ENCODE data around the gene ANKEF1.

Gene ANKEF1

DNA sequence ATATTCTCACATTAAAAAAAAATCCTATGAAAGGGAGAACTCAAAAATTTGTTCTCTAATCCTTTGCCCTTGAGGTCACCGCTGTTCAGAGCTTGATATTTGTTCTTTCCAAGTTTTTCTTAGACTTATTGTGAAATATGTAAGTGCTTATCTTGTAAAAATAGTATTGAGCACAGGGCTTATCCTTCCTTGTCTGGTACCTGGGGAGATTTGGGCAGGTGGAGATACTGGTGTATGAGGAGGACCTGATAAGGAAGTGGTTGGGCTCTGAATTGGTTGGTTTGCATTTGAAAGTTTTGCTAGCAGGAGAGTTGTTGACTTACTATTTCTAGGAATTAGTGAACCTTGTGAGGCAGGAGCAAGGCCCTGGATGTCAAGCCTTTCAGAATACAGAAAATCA lies 28.9 kb upstream of the ANKEF1 start:
- Histone ChIP-seq H3K27ac (ENCODE audit: low read depth, low read length) (no peak overlapping the region), H3K9me2 (replicated peaks; ENCODE audit: control insufficient read depth, low read length) (no peaks in the 10 kb centered on the region), H4K20me1 (ENCODE audit: control insufficient read depth, insufficient read depth, low read depth, low read length) (no peaks in the 10 kb centered on the region), H3F3A (ENCODE audit: control insufficient read depth, insufficient read depth) (no peaks in the 10 kb centered on the region), H3K4me1 (ENCODE audit: control insufficient read depth, low read length) (peaks cover 17% of the 10 kb centered on the region), H3K36me3 (ENCODE audit: control insufficient read depth, low read length) (no peaks in the 10 kb centered on the region), H3K4me2 (ENCODE audit: low read length) (no peak overlapping the region), H3K4me3 (ENCODE audit: low read length) (no peak overlapping the region), H3K79me2 (ENCODE audit: control insufficient read depth, low read length) (no peaks in the 10 kb centered on the region), H3K27me3 (ENCODE audit: control insufficient read depth, low read length) (no peaks in the 10 kb centered on the region), H3K9me3 (ENCODE audit: control insufficient read depth, insufficient read depth, low read length) (no peaks in the 10 kb centered on the region)
- TF ChIP-seq EZH2phosphoT487 (IDR thresholded peaks at IDR 0.05; ENCODE audit: borderline replicate concordance, low read length): no peak
- TF ChIP-seq, protein P1, sequence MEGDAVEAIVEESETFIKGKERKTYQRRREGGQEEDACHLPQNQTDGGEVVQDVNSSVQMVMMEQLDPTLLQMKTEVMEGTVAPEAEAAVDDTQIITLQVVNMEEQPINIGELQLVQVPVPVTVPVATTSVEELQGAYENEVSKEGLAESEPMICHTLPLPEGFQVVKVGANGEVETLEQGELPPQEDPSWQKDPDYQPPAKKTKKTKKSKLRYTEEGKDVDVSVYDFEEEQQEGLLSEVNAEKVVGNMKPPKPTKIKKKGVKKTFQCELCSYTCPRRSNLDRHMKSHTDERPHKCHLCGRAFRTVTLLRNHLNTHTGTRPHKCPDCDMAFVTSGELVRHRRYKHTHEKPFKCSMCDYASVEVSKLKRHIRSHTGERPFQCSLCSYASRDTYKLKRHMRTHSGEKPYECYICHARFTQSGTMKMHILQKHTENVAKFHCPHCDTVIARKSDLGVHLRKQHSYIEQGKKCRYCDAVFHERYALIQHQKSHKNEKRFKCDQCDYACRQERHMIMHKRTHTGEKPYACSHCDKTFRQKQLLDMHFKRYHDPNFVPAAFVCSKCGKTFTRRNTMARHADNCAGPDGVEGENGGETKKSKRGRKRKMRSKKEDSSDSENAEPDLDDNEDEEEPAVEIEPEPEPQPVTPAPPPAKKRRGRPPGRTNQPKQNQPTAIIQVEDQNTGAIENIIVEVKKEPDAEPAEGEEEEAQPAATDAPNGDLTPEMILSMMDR (IDR thresholded peaks at IDR 0.05; ENCODE audit: low read depth, low read length, poor library complexity, severe bottlenecking): no peak

DNA sequence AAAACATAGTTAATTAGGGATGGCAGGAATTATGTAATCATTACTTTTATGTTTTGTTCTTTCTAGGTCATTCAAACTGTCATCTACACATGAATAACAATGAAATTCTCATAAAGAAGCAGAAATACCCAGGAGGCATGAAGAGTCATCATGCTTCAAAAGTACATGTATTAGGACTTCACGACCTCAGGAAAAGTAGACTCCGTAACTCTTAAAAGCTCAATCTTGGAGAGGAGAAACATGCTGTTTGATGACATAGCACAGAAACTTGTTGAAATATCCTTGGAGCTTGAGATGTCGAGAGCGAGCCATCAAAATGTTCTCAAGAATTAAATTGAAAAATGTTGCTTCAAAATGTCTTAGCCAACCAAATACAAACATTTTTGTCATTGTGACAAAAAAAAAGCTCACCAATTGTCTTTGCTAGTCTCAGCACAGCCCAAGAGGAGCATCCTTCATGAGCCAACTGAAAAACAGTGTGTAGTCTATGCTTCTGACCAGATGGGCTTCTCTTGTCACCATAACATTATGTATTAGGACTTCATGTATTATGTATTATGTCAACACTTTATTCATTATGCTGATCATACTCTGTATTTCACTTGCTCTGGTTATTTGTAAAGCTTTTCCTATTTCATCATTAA lies 28.2 kb upstream of the ANKEF1 start:
- TF ChIP-seq EZH2phosphoT487 (IDR thresholded peaks at IDR 0.05; ENCODE audit: borderline replicate concordance, low read length): no peak
- TF ChIP-seq, protein P1 (IDR thresholded peaks at IDR 0.05; ENCODE audit: low read depth, low read length, poor library complexity, severe bottlenecking): no peak
- H3F3A ChIP-seq (ENCODE audit: control insufficient read depth, insufficient read depth): no peaks in the 10 kb centered on the region

DNA sequence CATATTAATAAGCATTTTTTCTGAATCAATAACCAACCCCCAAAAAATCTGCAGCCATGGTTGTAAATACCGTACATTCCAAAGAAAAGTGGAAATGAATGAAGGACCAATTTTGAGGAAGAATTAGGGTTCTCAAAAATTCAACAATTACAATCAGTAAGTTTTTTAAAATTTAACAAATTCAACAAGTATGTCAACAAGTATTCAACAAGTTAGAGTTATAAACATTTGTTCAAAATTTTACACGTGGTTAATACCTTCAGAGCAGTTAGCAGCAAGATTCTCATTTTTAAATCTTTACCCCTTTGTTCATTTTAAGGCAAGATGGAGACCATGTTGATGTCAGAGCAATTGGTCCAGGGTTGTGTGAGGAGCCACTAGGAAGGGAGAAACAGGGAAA lies 27.6 kb upstream of the ANKEF1 start:
- TF ChIP-seq EZH2phosphoT487 (IDR thresholded peaks at IDR 0.05; ENCODE audit: borderline replicate concordance, low read length): no peak
- TF ChIP-seq, protein P1 (IDR thresholded peaks at IDR 0.05; ENCODE audit: low read depth, low read length, poor library complexity, severe bottlenecking): no peak
- Histone ChIP-seq H3K4me1 (ENCODE audit: control insufficient read depth, low read length) (peaks cover 17% of the 10 kb centered on the region), H3K79me2 (ENCODE audit: control insufficient read depth, low read length) (no peaks in the 10 kb centered on the region), H4K20me1 (ENCODE audit: control insufficient read depth, insufficient read depth, low read depth, low read length) (no peaks in the 10 kb centered on the region), H3K27me3 (ENCODE audit: control insufficient read depth, low read length) (no peaks in the 10 kb centered on the region), H3K27ac (ENCODE audit: low read depth, low read length) (peak overlapping the region; percentile 27; the same call in 1 of the 2 replicates), H3F3A (ENCODE audit: control insufficient read depth, insufficient read depth) (no peaks in the 10 kb centered on the region), H3K4me2 (ENCODE audit: low read length) (0 out of 2 replicates have a peak overlapping the region, but pooled peaks have one; percentile 19), H3K4me3 (ENCODE audit: low read length) (no peak overlapping the region), H3K36me3 (ENCODE audit: control insufficient read depth, low read length) (no peaks in the 10 kb centered on the region), H3K9me2 (replicated peaks; ENCODE audit: control insufficient read depth, low read length) (no peaks in the 10 kb centered on the region), H3K9me3 (ENCODE audit: control insufficient read depth, insufficient read depth, low read length) (no peaks in the 10 kb centered on the region)

More for the DNA sequence above, 28.2 kb upstream of the ANKEF1 start:
- Histone ChIP-seq H3K27me3 (ENCODE audit: control insufficient read depth, low read length) (no peaks in the 10 kb centered on the region), H3K4me2 (ENCODE audit: low read length) (no peak overlapping the region), H3K4me1 (ENCODE audit: control insufficient read depth, low read length) (peaks cover 17% of the 10 kb centered on the region), H3K9me3 (ENCODE audit: control insufficient read depth, insufficient read depth, low read length) (no peaks in the 10 kb centered on the region), H3K9me2 (replicated peaks; ENCODE audit: control insufficient read depth, low read length) (no peaks in the 10 kb centered on the region), H3K27ac (ENCODE audit: low read depth, low read length) (no peak overlapping the region), H4K20me1 (ENCODE audit: control insufficient read depth, insufficient read depth, low read depth, low read length) (no peaks in the 10 kb centered on the region), H3K79me2 (ENCODE audit: control insufficient read depth, low read length) (no peaks in the 10 kb centered on the region), H3K36me3 (ENCODE audit: control insufficient read depth, low read length) (no peaks in the 10 kb centered on the region), H3K4me3 (ENCODE audit: low read length) (no peak overlapping the region)
